Astrocyte (in vitro differentiated cells and primary cell): ENCODE measurements around the gene ZFR2. TPM values are rescaled to one million over a fixed set of nuclear protein-coding genes. Genes with fewer than 3 reads are reported as not detected.

ENCODE experiments used
- DNase-seq: peaks from one replicate; pipeline ENCODE4 v3.0.0-alpha.2; 2010; ENCODE audit warnings: low read depth
- FAIRE-seq: peaks from 2 replicates; lab custom pipeline; 2011; peaks lifted over from hg19 to GRCh38; lab: Jason Lieb, UNC
- H2AFZ ChIP-seq: 2 replicates; pipeline ENCODE4 v1.6.0; 2012; ENCODE audit warnings: low read depth, low read length, inconsistent platforms
- H3K27ac ChIP-seq: 2 replicates; pipeline ENCODE4 v1.5.1; 2011; ENCODE audit warnings: low read depth, low read length, inconsistent platforms
- H3K27me3 ChIP-seq: 2 replicates; pipeline ENCODE4 v1.6.0; 2011; ENCODE audit warnings: low read length, inconsistent platforms; ENCODE audit not compliant: insufficient read depth
- H3K36me3 ChIP-seq: 2 replicates; pipeline ENCODE4 v1.5.1; 2011; ENCODE audit warnings: low read length, inconsistent platforms; ENCODE audit not compliant: insufficient read depth
- H3K4me1 ChIP-seq: 2 replicates; pipeline ENCODE4 v1.5.1; 2011; ENCODE audit warnings: low read length, inconsistent platforms; ENCODE audit not compliant: insufficient read depth
- H3K4me2 ChIP-seq: 2 replicates; pipeline ENCODE4 v1.6.0; 2012; ENCODE audit warnings: low read length, inconsistent platforms
- H3K4me3 ChIP-seq: 2 replicates; pipeline ENCODE4 v1.5.1; 2011; ENCODE audit warnings: low read depth, mild to moderate bottlenecking, low read length, inconsistent platforms; ENCODE audit not compliant: insufficient read depth
- H3K79me2 ChIP-seq: 2 replicates; pipeline ENCODE4 v1.6.0; 2012; ENCODE audit warnings: mild to moderate bottlenecking, low read length, inconsistent platforms; ENCODE audit not compliant: insufficient read depth
- H3K9ac ChIP-seq: 2 replicates; pipeline ENCODE4 v1.6.0; 2012; ENCODE audit warnings: mild to moderate bottlenecking, low read length, inconsistent platforms
- H3K9me3 ChIP-seq: 2 replicates; pipeline ENCODE4 v1.5.1; 2012; ENCODE audit warnings: low read depth, mild to moderate bottlenecking, low read length, inconsistent platforms; ENCODE audit not compliant: insufficient read depth
- H4K20me1 ChIP-seq: 2 replicates; pipeline ENCODE4 v1.6.0; 2012; ENCODE audit warnings: low read length, inconsistent platforms; ENCODE audit not compliant: insufficient read depth
- H3K27ac Mint-ChIP-seq: one replicate; pipeline ENCODE4 v1.8.0; 2021; ENCODE audit warnings: mild to moderate bottlenecking, mixed read lengths; ENCODE audit not compliant: unreplicated experiment
- H3K27me3 Mint-ChIP-seq: one replicate; pipeline ENCODE4 v1.8.0; 2021; ENCODE audit warnings: low read depth, mixed read lengths; ENCODE audit not compliant: unreplicated experiment
- H3K36me3 Mint-ChIP-seq: one replicate; pipeline ENCODE4 v1.8.0; 2021; ENCODE audit warnings: low read depth, mixed read lengths; ENCODE audit not compliant: unreplicated experiment
- H3K4me1 Mint-ChIP-seq: one replicate; pipeline ENCODE4 v1.8.0; 2021; ENCODE audit warnings: low read depth, mixed read lengths; ENCODE audit not compliant: unreplicated experiment
- H3K4me3 Mint-ChIP-seq: one replicate; pipeline ENCODE4 v1.8.0; 2021; ENCODE audit warnings: mild to moderate bottlenecking, moderate library complexity, mixed read lengths; ENCODE audit not compliant: unreplicated experiment
- H3K9me3 Mint-ChIP-seq: one replicate; pipeline ENCODE4 v1.8.0; 2021; ENCODE audit warnings: mild to moderate bottlenecking, mixed read lengths; ENCODE audit not compliant: unreplicated experiment
- EZH2 ChIP-seq: IDR thresholded peaks from 2 replicates; pipeline ENCODE4 v1.6.1; 2012; ENCODE audit warnings: mild to moderate bottlenecking, low read length, inconsistent platforms; ENCODE audit not compliant: insufficient read depth
- total RNA-seq: library from RNA; stranded (reverse); gene quantifications from 2 replicates; pipeline ENCODE4 v1.2.1, GENCODE V29; 2021
- TF ChIP-seq, protein P1 (sequence below): IDR thresholded peaks from 2 replicates; pipeline ENCODE4 v1.5.1; 2011; ENCODE audit warnings: low read depth, mild to moderate bottlenecking, inconsistent platforms, low read length, moderate library complexity; ENCODE audit not compliant: insufficient read depth

ZFR2 gene
- total RNA-seq, 1 donor from 2014 or later = 2.0 TPM

DNA sequence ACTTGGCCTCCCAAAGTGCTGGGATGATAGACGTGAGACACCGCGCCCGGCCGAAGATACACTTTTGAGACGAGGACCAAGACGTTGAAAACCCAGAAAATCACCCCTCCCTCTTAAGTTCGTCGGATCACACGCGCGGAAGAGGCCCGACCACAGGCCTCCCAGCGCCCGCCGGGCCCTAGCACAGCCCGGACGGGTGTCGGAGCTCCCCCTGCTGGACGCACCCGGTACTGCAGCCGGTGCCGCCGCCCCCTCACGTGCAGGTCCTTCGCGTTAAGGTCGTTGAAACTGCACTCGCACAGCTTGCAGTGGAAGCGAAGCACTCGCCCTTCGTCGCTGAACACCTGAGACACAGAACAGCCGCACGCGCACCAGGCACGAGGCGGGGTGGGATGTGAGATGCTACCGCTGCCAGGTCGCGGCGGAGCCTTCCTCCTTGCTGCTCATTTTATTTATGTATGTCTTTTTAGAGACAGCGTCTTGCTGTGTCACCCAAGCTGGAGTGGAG, 46.9 kb downstream of the ZFR2 start:
- Histone ChIP-seq H3K27me3 (peaks cover 6% of the 10 kb centered on the region), H3K36me3 (no peaks in the 10 kb centered on the region), H3K4me3 (no peak overlapping the region), H3K4me1 (peaks cover 7% of the 10 kb centered on the region), H3K27ac (no peak overlapping the region), H3K4me2 (no peak overlapping the region), H3K9ac (no peak overlapping the region), H3K79me2 (no peaks in the 10 kb centered on the region), H3K9me3 (no peaks in the 10 kb centered on the region), H2AFZ (no peak overlapping the region), H4K20me1 (no peaks in the 10 kb centered on the region)
- H3K27me3 Mint-ChIP-seq = peaks cover 25% of the 10 kb centered on the region
- no peak for DNase-seq
- TF ChIP-seq EZH2 = no peak
- TF ChIP-seq, protein P1, sequence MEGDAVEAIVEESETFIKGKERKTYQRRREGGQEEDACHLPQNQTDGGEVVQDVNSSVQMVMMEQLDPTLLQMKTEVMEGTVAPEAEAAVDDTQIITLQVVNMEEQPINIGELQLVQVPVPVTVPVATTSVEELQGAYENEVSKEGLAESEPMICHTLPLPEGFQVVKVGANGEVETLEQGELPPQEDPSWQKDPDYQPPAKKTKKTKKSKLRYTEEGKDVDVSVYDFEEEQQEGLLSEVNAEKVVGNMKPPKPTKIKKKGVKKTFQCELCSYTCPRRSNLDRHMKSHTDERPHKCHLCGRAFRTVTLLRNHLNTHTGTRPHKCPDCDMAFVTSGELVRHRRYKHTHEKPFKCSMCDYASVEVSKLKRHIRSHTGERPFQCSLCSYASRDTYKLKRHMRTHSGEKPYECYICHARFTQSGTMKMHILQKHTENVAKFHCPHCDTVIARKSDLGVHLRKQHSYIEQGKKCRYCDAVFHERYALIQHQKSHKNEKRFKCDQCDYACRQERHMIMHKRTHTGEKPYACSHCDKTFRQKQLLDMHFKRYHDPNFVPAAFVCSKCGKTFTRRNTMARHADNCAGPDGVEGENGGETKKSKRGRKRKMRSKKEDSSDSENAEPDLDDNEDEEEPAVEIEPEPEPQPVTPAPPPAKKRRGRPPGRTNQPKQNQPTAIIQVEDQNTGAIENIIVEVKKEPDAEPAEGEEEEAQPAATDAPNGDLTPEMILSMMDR = peak; percentile 48
- H3K4me1 Mint-ChIP-seq = peaks cover 3% of the 10 kb centered on the region
- no peak overlapping the region for H3K4me3 Mint-ChIP-seq
- peak overlapping the region; percentile 9 for H3K27ac Mint-ChIP-seq
- no peak for FAIRE-seq
- no peaks in the 10 kb centered on the region for H3K36me3 Mint-ChIP-seq
- no peaks in the 10 kb centered on the region for H3K9me3 Mint-ChIP-seq

DNA sequence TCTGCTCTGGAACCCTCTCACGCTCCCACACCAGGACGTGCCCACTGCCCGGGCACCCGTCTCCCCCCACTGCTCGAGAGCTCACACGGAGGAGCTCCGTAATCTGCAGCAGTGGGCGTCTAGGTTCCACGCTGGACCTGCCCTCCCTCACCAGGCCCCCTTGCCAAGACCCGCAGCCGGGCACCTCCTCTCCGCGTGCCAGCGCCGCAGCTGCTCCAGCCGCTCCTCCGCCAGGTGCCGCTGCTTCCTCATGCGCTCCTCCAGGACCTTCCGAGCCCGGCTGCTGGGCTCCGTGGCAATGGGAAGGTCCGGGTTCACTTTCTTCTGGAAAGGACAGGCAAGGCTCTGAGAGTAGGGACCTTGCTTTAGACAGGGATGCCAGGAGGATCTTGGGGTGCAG, 47.7 kb downstream of the ZFR2 start:
- no peaks in the 10 kb centered on the region for H3K9me3 Mint-ChIP-seq
- Histone ChIP-seq H3K79me2 (no peaks in the 10 kb centered on the region), H3K27ac (no peak overlapping the region), H3K36me3 (no peaks in the 10 kb centered on the region), H3K27me3 (peaks cover 6% of the 10 kb centered on the region), H4K20me1 (no peaks in the 10 kb centered on the region), H3K9ac (no peak overlapping the region), H3K9me3 (no peaks in the 10 kb centered on the region), H3K4me1 (peaks cover 7% of the 10 kb centered on the region), H3K4me2 (no peak overlapping the region), H2AFZ (no peak overlapping the region), H3K4me3 (no peak overlapping the region)
- no peak overlapping the region for H3K27ac Mint-ChIP-seq
- DNase-seq (no peak), FAIRE-seq (no peak)
- H3K27me3 Mint-ChIP-seq = peaks cover 21% of the 10 kb centered on the region
- peaks cover 3% of the 10 kb centered on the region for H3K4me1 Mint-ChIP-seq
- TF ChIP-seq EZH2 = no peak
- TF ChIP-seq, protein P1 = no peak
- H3K36me3 Mint-ChIP-seq = no peaks in the 10 kb centered on the region
- no peak overlapping the region for H3K4me3 Mint-ChIP-seq

DNA sequence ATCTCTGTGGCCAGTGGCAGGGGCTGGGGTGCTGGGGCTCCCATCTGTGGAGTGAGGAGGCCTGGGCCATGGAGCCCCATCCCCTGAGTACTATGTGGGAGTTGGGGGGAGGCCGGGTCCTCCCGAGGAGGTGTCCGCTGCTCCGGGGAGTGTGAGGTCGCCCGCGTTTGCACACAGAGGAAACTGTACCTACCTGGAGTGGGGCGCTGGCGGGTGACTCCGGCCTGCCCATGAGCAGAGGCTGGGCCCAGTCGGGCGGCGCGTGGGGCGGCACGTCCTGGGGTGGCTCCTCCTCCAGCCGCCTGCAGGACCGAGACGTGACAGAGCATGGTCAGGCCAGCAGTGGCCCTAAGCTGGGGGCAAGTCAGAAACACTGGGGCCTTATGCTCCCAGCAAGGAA, 48.8 kb downstream of the ZFR2 start:
- DNase-seq (no peak), FAIRE-seq (no peak)
- no peaks in the 10 kb centered on the region for H3K79me2 ChIP-seq
- H3K27ac ChIP-seq = no peak overlapping the region
- H3K36me3 Mint-ChIP-seq = no peaks in the 10 kb centered on the region
- H3K27me3 ChIP-seq = peaks cover 6% of the 10 kb centered on the region
- peaks cover 7% of the 10 kb centered on the region for H3K4me1 ChIP-seq
- H3K27me3 Mint-ChIP-seq = peaks cover 13% of the 10 kb centered on the region
- no peak overlapping the region for H3K4me3 ChIP-seq
- H3K9me3 ChIP-seq = no peaks in the 10 kb centered on the region
- H3K36me3 ChIP-seq = no peaks in the 10 kb centered on the region
- H3K4me2 ChIP-seq = no peak overlapping the region
- peaks cover 3% of the 10 kb centered on the region for H3K4me1 Mint-ChIP-seq
- TF ChIP-seq, protein P1 = no peak
- no peak for TF ChIP-seq EZH2
- H2AFZ ChIP-seq = no peak overlapping the region
- H3K9me3 Mint-ChIP-seq = no peaks in the 10 kb centered on the region
- no peak overlapping the region for H3K27ac Mint-ChIP-seq
- no peaks in the 10 kb centered on the region for H4K20me1 ChIP-seq
- H3K4me3 Mint-ChIP-seq = no peak overlapping the region
- H3K9ac ChIP-seq = no peak overlapping the region
